ENCODE data around the gene SSTR5. TPM values are rescaled to one million over a fixed set of nuclear protein-coding genes. Genes with fewer than 3 reads are reported as not detected.

SSTR5 gene
- polyA plus RNA-seq, 1 experiment = not detected

DNA sequence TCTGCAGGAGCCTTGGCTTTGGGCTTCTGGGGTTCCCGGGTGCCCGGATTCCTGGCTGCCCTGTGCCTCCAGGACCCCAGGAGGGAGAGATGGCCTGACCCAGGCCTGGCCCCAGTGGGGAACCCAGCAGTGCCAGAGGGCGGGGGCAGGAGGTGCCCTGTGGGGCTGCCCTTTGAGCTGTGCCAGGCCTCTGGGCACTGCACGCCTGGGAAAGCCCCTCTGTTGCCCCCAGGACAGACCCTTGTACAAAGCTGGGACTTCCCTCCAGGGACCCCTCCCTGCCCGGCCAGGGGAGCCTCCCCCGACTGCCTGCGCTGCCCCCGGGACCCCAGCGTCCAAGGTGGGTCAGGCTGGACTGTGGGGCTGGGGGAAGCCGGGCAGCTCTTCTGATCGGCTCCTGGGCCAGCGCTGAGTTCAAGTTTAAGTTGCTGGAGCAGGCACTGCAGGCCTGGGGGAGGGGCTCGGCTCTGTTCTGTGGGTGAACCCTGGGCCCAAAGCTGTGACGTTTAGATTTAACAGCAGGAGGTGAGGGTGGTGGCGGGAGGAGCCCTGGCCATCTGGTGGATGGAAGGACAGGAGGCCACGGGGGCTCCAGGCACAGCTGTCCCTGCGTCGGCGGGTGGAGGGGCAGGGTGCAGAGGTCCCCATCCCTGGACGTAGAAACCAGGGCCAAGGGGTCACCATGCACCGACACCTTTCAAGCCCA lies 51.1 kb downstream of the SSTR5 start:
- ChIA-PET POLR2A (no interaction called here), CTCF (no interaction called here)
- DNase-seq (ENCODE audit: low read depth, low spot score) = no peak
- H3K4me3 ChIP-seq (ENCODE audit: low read depth, low read length) = no peak overlapping the region
- H3K27me3 ChIP-seq (ENCODE audit: control insufficient read depth, insufficient read depth, low read length) = peaks cover 14% of the 10 kb centered on the region
- TF ChIP-seq, protein P1, sequence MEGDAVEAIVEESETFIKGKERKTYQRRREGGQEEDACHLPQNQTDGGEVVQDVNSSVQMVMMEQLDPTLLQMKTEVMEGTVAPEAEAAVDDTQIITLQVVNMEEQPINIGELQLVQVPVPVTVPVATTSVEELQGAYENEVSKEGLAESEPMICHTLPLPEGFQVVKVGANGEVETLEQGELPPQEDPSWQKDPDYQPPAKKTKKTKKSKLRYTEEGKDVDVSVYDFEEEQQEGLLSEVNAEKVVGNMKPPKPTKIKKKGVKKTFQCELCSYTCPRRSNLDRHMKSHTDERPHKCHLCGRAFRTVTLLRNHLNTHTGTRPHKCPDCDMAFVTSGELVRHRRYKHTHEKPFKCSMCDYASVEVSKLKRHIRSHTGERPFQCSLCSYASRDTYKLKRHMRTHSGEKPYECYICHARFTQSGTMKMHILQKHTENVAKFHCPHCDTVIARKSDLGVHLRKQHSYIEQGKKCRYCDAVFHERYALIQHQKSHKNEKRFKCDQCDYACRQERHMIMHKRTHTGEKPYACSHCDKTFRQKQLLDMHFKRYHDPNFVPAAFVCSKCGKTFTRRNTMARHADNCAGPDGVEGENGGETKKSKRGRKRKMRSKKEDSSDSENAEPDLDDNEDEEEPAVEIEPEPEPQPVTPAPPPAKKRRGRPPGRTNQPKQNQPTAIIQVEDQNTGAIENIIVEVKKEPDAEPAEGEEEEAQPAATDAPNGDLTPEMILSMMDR (IDR thresholded peaks at IDR 0.05; ENCODE audit: low read depth, low read length) = no peak
- H3K27ac ChIP-seq (ENCODE audit: low read depth, low read length) = no peak overlapping the region
- H3K9me3 ChIP-seq (ENCODE audit: control insufficient read depth, insufficient read depth, low read length) = no peaks in the 10 kb centered on the region; the same call in 1 of the 2 replicates

DNA sequence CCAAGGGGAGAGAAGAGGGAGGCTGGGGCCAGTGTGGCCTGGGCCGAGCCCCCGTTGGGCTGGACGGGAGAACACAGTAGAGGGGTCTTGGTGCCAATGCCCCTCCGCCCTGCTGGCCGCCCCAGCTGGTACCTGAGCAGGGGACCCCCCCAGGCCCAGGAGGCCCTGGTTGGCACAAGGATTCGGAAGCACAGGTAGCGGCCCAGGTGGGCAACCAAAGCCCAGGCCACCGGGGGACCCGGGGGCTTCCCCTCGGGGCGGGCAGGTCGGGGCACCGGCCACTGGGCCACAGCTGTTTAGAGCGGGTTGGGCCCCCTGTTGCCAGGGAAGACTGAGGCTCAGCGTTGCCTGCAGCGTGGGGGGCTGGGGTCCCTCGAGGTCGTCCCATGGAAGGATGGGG lies 51.7 kb downstream of the SSTR5 start:
- POLR2A ChIA-PET = no interaction called here
- H3K4me3 ChIP-seq (ENCODE audit: low read depth, low read length) = no peak overlapping the region
- H3K27ac ChIP-seq (ENCODE audit: low read depth, low read length) = no peak overlapping the region
- CTCF ChIA-PET = no interaction called here
- DNase-seq (ENCODE audit: low read depth, low spot score) = no peak
- H3K27me3 ChIP-seq (ENCODE audit: control insufficient read depth, insufficient read depth, low read length) = peaks cover 14% of the 10 kb centered on the region
- TF ChIP-seq, protein P1 (IDR thresholded peaks at IDR 0.05; ENCODE audit: low read depth, low read length) = no peak
- H3K9me3 ChIP-seq (ENCODE audit: control insufficient read depth, insufficient read depth, low read length) = no peaks in the 10 kb centered on the region; the same call in 1 of the 2 replicates

DNA sequence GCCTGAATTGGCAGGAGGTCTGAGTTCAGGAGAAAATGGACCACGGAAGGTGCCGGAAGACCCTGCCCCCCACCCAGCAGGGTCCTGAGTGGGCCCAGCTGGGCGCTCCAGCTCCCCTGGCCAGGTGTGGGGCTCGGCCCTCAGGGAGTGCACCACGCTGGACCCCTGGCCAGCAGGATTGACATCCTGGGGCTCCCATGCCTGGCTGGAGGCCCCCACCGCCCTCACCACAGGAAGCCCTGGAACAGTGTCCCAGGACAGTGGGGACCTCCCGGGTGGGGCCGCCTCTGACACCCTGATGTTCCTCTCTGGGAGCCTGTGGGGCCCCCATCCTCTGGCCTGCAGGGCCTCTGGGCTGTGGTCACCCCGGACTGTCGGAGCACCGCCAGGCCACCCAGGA lies 52.2 kb downstream of the SSTR5 start:
- ChIA-PET CTCF (no interaction called here), POLR2A (no interaction called here)
- TF ChIP-seq, protein P1 (IDR thresholded peaks at IDR 0.05; ENCODE audit: low read depth, low read length) = no peak
- Histone ChIP-seq H3K27ac (ENCODE audit: low read depth, low read length) (no peak overlapping the region), H3K9me3 (ENCODE audit: control insufficient read depth, insufficient read depth, low read length) (peaks cover 2% of the 10 kb centered on the region; the same call in 1 of the 2 replicates), H3K4me3 (ENCODE audit: low read depth, low read length) (no peak overlapping the region), H3K27me3 (ENCODE audit: control insufficient read depth, insufficient read depth, low read length) (peaks cover 14% of the 10 kb centered on the region)
- no peak for DNase-seq (ENCODE audit: low read depth, low spot score)

DNA sequence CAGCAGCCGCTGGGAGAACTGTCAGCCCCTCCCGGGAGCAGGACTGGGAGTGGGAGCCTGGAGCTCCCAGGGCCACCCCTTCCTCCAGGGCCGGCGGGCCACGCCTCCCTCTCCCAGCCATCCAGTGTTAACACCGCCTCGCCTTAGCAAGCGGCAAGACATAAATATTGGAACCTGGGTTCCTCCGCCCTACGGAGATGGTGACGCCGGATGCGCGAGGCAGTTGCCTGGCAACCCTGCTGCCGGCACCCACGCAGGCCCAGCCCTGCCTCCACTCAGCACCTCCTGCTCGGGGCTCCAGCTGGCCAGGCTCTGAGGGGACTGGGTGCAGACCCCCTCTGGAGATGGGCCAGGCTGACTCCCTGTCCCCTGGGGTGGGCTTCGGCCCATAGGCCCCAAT lies 52.9 kb downstream of the SSTR5 start:
- Histone ChIP-seq H3K27me3 (ENCODE audit: control insufficient read depth, insufficient read depth, low read length) (peaks cover 11% of the 10 kb centered on the region), H3K9me3 (ENCODE audit: control insufficient read depth, insufficient read depth, low read length) (peaks cover 8% of the 10 kb centered on the region; the same call in 1 of the 2 replicates), H3K27ac (ENCODE audit: low read depth, low read length) (no peak overlapping the region), H3K4me3 (ENCODE audit: low read depth, low read length) (no peak overlapping the region)
- POLR2A ChIA-PET = no interaction called here
- CTCF ChIA-PET = no interaction called here
- DNase-seq (ENCODE audit: low read depth, low spot score) = peak; percentile 20
- TF ChIP-seq, protein P1 (IDR thresholded peaks at IDR 0.05; ENCODE audit: low read depth, low read length) = no peak

DNA sequence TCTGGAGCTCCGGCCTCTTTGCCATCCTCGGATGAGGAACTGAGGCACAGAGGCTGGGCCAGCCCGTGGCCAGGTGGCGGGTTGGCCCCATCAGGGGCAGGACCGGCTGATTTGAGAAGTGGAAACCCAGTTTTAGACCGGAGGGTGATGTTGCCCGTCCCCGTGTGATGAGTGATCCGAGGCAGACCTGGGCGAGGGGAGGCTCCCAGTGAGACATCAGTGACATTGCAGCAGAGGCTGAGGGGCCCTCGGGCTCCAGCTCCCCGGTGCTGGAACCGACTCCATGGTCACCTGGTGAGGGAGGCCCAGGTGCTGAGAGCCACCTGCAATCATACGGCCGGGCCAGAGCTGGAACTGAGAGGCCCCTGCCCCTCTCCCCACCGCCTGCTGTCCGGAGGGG lies 53.5 kb downstream of the SSTR5 start:
- POLR2A ChIA-PET = no interaction called here
- H3K27ac ChIP-seq (ENCODE audit: low read depth, low read length) = no peak overlapping the region
- H3K27me3 ChIP-seq (ENCODE audit: control insufficient read depth, insufficient read depth, low read length) = peaks cover 9% of the 10 kb centered on the region
- CTCF ChIA-PET = no interaction called here
- H3K9me3 ChIP-seq (ENCODE audit: control insufficient read depth, insufficient read depth, low read length) = peaks cover 8% of the 10 kb centered on the region; the same call in 1 of the 2 replicates
- no peak for DNase-seq (ENCODE audit: low read depth, low spot score)
- no peak overlapping the region for H3K4me3 ChIP-seq (ENCODE audit: low read depth, low read length)
- TF ChIP-seq, protein P1 (IDR thresholded peaks at IDR 0.05; ENCODE audit: low read depth, low read length) = no peak

All from AG04450 (cell line).